ENCODE data around the gene KLK13.

- TF ChIP-seq CTCF (IDR thresholded peaks at IDR 0.05): no peak
- TF ChIP-seq EP300 (IDR thresholded peaks at IDR 0.05): no peak
- no peak for TF ChIP-seq POLR2A (IDR thresholded peaks at IDR 0.05)
Observed at GRCh38 chr19:51026554-51026831, 38.4 kb downstream of the KLK13 start, which contains the start of gene KLK11.
